ENCODE results near the gene CPXM2. TPM values are rescaled to one million over a fixed set of nuclear protein-coding genes. Genes with fewer than 3 reads are reported as not detected.

The CPXM2 gene
- total RNA-seq, 1 donor from 2014 or later: 0.33 TPM

GRCh38 chr10:123786896-123787295 is 104.7 kb downstream of the CPXM2 start:
- no peak for TF ChIP-seq CTCF (IDR thresholded peaks at IDR 0.05; ENCODE audit: unreplicated experiment)
- no peak overlapping the region for H3K4me3 Mint-ChIP-seq (ENCODE audit: unreplicated experiment)
- H3K27me3 Mint-ChIP-seq (ENCODE audit: unreplicated experiment): peaks cover 6% of the 10 kb centered on the region
- peaks cover 12% of the 10 kb centered on the region for H3K36me3 Mint-ChIP-seq (ENCODE audit: low read depth, unreplicated experiment)
- peaks cover 5% of the 10 kb centered on the region for H3K9me3 Mint-ChIP-seq (ENCODE audit: unreplicated experiment)
- no peak for DNase-seq (ENCODE audit: low spot score)
- H3K27ac Mint-ChIP-seq (ENCODE audit: unreplicated experiment): no peak overlapping the region
- peaks cover 3% of the 10 kb centered on the region for H3K4me1 Mint-ChIP-seq (ENCODE audit: unreplicated experiment)

- peaks cover under 1% of the 10 kb centered on the region for H3K9me3 Mint-ChIP-seq (ENCODE audit: unreplicated experiment)
- peaks cover 4% of the 10 kb centered on the region for H3K27me3 Mint-ChIP-seq (ENCODE audit: unreplicated experiment)
- H3K27ac Mint-ChIP-seq (ENCODE audit: unreplicated experiment): no peak overlapping the region
- H3K4me3 Mint-ChIP-seq (ENCODE audit: unreplicated experiment): no peak overlapping the region
- no peak for DNase-seq (ENCODE audit: low spot score)
- H3K4me1 Mint-ChIP-seq (ENCODE audit: unreplicated experiment): peaks cover 3% of the 10 kb centered on the region
- H3K36me3 Mint-ChIP-seq (ENCODE audit: low read depth, unreplicated experiment): peaks cover 9% of the 10 kb centered on the region
- no peak for TF ChIP-seq CTCF (IDR thresholded peaks at IDR 0.05; ENCODE audit: unreplicated experiment)
Observed at GRCh38 chr10:123786306-123786705, 105.3 kb downstream of the CPXM2 start.

- no peak for DNase-seq (ENCODE audit: low spot score)
- Mint-ChIP-seq H3K4me3 (ENCODE audit: unreplicated experiment) (no peak overlapping the region), H3K9me3 (ENCODE audit: unreplicated experiment) (no peaks in the 10 kb centered on the region), H3K27me3 (ENCODE audit: unreplicated experiment) (peaks cover 3% of the 10 kb centered on the region), H3K27ac (ENCODE audit: unreplicated experiment) (no peak overlapping the region), H3K4me1 (ENCODE audit: unreplicated experiment) (peaks cover 3% of the 10 kb centered on the region), H3K36me3 (ENCODE audit: low read depth, unreplicated experiment) (no peaks in the 10 kb centered on the region)
- no peak for TF ChIP-seq CTCF (IDR thresholded peaks at IDR 0.05; ENCODE audit: unreplicated experiment)
Observed at GRCh38 chr10:123784646-123785045, 107.0 kb downstream of the CPXM2 start.

GRCh38 chr10:123784216-123784615 is 107.4 kb downstream of the CPXM2 start:
- H3K27me3 Mint-ChIP-seq (ENCODE audit: unreplicated experiment): peaks cover 3% of the 10 kb centered on the region
- no peak for DNase-seq (ENCODE audit: low spot score)
- no peak overlapping the region for H3K4me3 Mint-ChIP-seq (ENCODE audit: unreplicated experiment)
- H3K36me3 Mint-ChIP-seq (ENCODE audit: low read depth, unreplicated experiment): no peaks in the 10 kb centered on the region
- H3K27ac Mint-ChIP-seq (ENCODE audit: unreplicated experiment): no peak overlapping the region
- no peak for TF ChIP-seq CTCF (IDR thresholded peaks at IDR 0.05; ENCODE audit: unreplicated experiment)
- H3K4me1 Mint-ChIP-seq (ENCODE audit: unreplicated experiment): peaks cover 3% of the 10 kb centered on the region
- no peaks in the 10 kb centered on the region for H3K9me3 Mint-ChIP-seq (ENCODE audit: unreplicated experiment)

- no peak for TF ChIP-seq CTCF (IDR thresholded peaks at IDR 0.05; ENCODE audit: unreplicated experiment)
- H3K36me3 Mint-ChIP-seq (ENCODE audit: low read depth, unreplicated experiment): no peaks in the 10 kb centered on the region
- H3K27ac Mint-ChIP-seq (ENCODE audit: unreplicated experiment): no peak overlapping the region
- H3K4me1 Mint-ChIP-seq (ENCODE audit: unreplicated experiment): peaks cover 3% of the 10 kb centered on the region
- H3K9me3 Mint-ChIP-seq (ENCODE audit: unreplicated experiment): no peaks in the 10 kb centered on the region
- H3K27me3 Mint-ChIP-seq (ENCODE audit: unreplicated experiment): peaks cover 1% of the 10 kb centered on the region
- H3K4me3 Mint-ChIP-seq (ENCODE audit: unreplicated experiment): no peak overlapping the region
- DNase-seq (ENCODE audit: low spot score): no peak
Observed at GRCh38 chr10:123783296-123783695, 108.3 kb downstream of the CPXM2 start.
